HTERT RPE-1 (cell line): ENCODE measurements around the gene CACNA1A.

Experiments
- in situ Hi-C: fragments of 300-500 bp; cut with MboI; formaldehyde crosslinking; loops from 4 replicates; pipeline ENCODE4 v1.14.3; 2020; ENCODE audit warnings: low sequenced_read_pairs

The CACNA1A gene

GRCh38 chr19:13315495-13315894 is 190.8 kb downstream of the CACNA1A start:
- in situ Hi-C loops = no loop called here

- in situ Hi-C loops = no loop called here
Observed at GRCh38 chr19:13314761-13315160, 191.5 kb downstream of the CACNA1A start.

GRCh38 chr19:13313875-13314274 is 192.4 kb downstream of the CACNA1A start:
- in situ Hi-C loops = no loop called here

DNA sequence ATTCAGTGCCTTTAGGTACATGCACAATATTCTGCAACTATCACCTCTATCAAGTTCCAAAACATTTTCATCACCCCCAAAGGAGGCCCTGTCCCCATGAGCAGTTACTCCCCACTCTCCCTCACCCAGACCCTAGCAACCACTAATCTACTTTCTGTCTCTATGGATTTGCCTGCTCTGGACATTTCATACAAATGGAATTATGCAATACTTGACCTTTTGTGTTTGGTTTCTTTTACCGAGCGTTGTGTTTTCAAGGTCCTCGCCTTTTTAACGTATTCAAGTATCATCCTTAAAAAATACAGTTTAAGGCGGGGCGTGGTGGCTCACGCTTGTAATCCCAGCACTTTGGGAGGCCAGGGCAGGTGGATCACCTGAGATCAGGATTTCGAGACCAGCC is 196.4 kb downstream of the CACNA1A start:
- in situ Hi-C loops = no loop called here

- in situ Hi-C loops = no loop called here
Observed at GRCh38 chr19:13303381-13304129, 202.7 kb downstream of the CACNA1A start.

- in situ Hi-C loops = no loop called here
Observed at GRCh38 chr19:13302526-13303270, 203.6 kb downstream of the CACNA1A start.

DNA sequence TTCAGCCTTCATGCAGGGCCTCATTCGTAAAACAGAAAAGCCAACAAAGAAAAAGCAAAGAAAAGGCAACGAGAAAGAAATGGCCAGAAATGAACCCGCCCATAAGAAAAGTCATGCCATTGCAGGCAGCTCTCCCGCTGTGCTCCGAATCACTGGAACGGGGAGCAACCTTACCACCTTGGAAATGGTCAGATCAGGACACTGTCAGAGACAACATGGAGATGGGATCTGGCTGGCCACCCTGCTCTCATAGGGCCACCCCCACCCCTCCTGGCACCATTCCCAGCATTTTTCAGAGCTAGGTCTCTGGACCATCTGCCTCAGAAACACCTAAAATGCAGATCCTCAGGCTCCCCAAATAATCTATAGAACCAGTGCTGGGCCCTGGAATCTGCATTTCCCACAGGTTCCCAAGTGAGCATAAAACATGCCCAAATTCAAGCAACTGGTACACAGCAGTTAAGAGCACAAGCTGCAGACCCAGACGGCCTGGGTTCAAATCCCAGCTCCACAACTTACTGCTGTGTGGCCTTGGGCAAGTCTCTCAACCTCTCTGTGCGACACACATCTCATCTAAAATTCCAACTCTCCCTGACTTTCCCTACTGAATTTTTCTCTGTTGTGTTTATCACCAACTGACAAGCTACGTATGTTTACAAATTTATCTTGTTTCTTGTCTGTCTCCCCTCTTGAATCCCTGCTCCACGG is 204.5 kb downstream of the CACNA1A start:
- in situ Hi-C loops = no loop called here

DNA sequence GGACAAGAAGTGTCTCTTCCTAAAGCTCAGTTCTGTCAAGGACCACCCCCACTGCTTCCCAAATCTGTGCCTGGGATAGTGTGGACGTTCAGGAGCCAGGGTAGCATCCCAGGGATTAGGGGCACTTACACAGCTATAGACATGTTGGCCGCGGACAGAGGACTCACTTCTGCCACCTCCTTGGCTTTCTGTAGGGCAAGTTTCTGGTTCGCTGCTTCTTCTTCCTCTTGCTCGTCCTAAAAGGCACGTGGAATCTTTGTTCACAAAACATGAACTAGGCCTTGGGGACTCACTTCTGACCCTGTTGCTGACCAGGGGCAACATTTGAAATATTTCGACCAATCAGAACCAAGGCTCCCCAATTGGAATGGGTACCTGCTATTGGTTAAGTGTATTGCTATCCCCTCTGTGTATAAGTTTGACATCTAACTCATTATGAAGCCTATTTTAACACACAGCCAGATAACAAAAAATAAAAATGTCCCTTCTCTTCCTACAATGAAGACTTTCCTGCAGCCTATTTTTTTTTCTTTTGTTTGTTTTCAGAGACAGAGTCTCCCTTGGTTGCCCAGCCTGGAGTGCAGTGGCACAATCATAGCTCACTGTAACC is 205.8 kb downstream of the CACNA1A start:
- in situ Hi-C loops = no loop called here

DNA sequence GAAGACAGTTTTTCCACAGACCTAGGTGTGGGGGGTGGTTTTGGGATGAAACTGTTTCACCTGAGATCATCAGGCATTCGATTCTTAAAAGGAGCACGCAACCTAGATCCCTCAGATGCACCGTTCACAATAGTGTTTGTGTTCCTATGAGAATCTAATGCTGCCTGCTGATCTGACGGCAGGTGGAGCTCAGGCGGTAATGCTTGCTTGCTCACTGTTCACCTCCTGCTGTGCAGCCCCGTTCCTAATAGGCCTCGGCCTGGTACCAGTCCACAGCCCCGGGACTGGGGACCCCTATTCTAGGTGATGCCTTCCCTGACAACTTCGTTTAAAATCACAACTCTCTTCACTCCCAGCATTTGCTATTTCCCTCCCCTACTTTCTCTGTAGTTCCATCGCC is 206.4 kb downstream of the CACNA1A start:
- in situ Hi-C loops = loop anchor here (25.0 kb wide), 1 partner anchor 287 kb away; no protein-coding TSS in a partner anchor

DNA sequence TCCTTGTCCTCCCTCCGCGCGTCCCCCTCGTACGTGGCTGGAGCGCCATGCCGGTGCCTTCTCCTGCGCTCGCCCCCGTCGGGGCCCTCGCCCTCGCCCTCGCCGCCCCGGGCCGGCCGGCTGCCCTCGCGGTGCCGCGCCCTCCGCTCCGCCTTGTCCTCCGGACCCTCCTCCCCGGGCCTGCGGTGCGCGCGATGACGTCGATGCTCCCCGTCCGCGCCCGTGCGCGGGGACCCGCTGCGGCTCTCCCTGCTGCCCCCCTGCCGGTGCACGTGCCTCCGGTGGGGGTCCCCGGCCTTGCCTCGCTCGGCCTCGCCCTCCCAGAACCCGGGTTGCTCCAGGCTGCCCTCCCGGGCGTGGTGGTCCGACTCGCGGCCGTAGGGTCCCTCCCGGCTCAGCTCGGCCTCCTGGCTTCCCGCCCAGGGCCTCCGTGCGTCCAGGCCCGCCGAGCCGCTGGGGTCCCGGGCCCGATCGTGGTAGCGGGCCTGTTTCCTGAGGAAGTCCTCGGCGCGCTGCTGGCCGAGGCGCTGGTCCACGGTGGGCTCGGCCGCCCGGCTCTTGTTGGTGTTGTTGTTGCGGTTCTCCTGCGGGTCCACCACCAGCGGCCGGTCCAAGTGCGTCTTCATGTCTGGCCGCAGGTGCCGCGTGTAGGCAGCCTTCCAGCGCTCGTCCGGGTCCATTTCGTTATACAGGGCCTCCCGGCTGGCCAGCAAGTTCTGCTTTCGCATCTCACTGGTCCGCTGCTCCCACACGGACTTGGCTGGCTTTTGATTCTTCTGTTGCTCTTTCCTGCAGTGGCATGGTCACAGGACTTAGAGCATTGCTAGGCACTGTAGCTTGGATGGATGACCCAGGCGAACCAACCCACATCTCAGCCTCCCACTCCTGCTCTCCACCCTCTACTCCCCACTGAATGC is 207.5 kb downstream of the CACNA1A start:
- in situ Hi-C loops = loop anchor here (25.0 kb wide), 1 partner anchor 288 kb away; no protein-coding TSS in a partner anchor

DNA sequence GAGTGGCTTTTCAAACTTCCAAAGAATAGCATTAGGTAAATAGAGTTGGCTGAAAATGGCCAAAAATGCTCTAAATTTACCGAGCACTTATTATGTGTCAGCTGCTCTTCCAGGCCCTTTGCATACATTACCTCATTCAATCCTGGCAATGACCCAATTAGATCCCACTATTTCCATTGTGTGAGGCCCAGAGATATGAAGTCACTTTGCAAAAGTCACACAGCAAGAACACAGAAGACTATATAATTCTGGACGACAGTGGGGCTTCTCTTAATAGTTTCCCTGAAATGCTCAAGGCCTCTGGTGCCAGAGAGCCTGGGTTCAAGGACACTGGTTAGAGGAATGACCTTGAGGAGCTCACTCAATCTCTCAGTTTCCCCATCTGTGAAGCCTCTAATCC is 209.3 kb downstream of the CACNA1A start:
- in situ Hi-C loops = loop anchor here (25.0 kb wide), 1 partner anchor 290 kb away; no protein-coding TSS in a partner anchor

GRCh38 chr19:13294812-13295567 is 211.3 kb downstream of the CACNA1A start:
- in situ Hi-C loops = loop anchor here (25.0 kb wide), 1 partner anchor 292 kb away; no protein-coding TSS in a partner anchor

GRCh38 chr19:13291913-13292312 is 214.4 kb downstream of the CACNA1A start:
- in situ Hi-C loops = loop anchor here (25.0 kb wide), 1 partner anchor 295 kb away; no protein-coding TSS in a partner anchor

- in situ Hi-C loops = loop anchor here (25.0 kb wide), 1 partner anchor 297 kb away; no protein-coding TSS in a partner anchor
Observed at GRCh38 chr19:13290741-13291140, 215.5 kb downstream of the CACNA1A start.

DNA sequence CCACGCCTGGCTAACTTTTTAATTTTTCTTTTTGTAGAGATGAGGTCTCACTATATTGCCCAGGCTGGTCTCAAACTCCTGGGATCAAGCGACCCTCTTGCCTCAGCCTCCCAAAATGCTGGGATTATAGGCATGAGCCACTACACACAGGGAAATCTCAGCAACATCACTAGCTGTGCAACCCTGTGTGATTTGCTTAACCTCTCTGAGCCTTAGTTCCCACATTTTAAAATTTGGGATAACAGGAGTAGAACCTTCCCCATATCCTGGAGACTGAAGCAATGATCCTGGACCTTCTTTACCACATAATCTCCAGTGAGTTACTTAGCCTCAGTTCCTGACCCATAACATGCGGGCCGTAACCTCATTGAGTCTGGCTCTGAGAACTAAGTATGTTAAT is 217.0 kb downstream of the CACNA1A start:
- in situ Hi-C loops = loop anchor here (25.0 kb wide), 1 partner anchor 298 kb away; no protein-coding TSS in a partner anchor

- in situ Hi-C loops = loop anchor here (25.0 kb wide), 1 partner anchor 301 kb away; no protein-coding TSS in a partner anchor
Observed at GRCh38 chr19:13286195-13286985, 219.9 kb downstream of the CACNA1A start.

- in situ Hi-C loops = loop anchor here (25.0 kb wide), 1 partner anchor 302 kb away; no protein-coding TSS in a partner anchor
Observed at GRCh38 chr19:13284929-13285928, 221.1 kb downstream of the CACNA1A start.
